ENCODE data around the gene FGF13. TPM values are rescaled to one million over a fixed set of nuclear protein-coding genes. Genes with fewer than 3 reads are reported as not detected.

FGF13 gene
- 10 to 100 TPM in 3 of 4 donors, 1 to 10 TPM in 1; 9.6 to 15.0 (median 12.6) TPM for total RNA-seq
- polyA plus RNA-seq = 1 to 10 TPM; 1.4 to 6.0 (median 3.7) TPM

- peak; percentile 68 for DNase-seq
- WGBS, 2 donors = 2 to 3% methylated on average over 60 to 62 of the region's 65 CpGs
- Histone ChIP-seq H3K27me3 (no peaks in the 10 kb centered on the region), H3K4me1 (no peaks in the 10 kb centered on the region), H3K27ac (peak within 1 kb of the TSS; percentile 68 to 76 (median 70)), H3K4me3 (peak within 1 kb of the TSS; percentile 43 to 63 (median 54)), H3K9me3 (no peaks in the 10 kb centered on the region), H3K36me3 (no peaks in the 10 kb centered on the region)
- TF ChIP-seq CTCF (IDR thresholded peaks at IDR 0.05) (peak in 2 of 4 experiments; percentile 31 to 39), EP300 (IDR thresholded peaks at IDR 0.05) (no peak)
- intact Hi-C loops (cut with DNase I) = loop anchor here (5.0 kb wide), 1 partner anchor 64 kb away; no protein-coding TSS in a partner anchor
Measured at GRCh38 chrX:138711399-138712347, at the start of gene FGF13. Gene FGF13, minus strand, starts transcription at chrX:138711717. Its CDS starts 714 bp downstream, at chrX:138711003.

GRCh38 chrX:138759217-138759943 lies 47.9 kb upstream of the FGF13 start:
- Histone ChIP-seq H3K4me3 (no peak overlapping the region), H3K9me3 (no peaks in the 10 kb centered on the region), H3K27me3 (no peaks in the 10 kb centered on the region), H3K27ac (no peak overlapping the region), H3K36me3 (no peaks in the 10 kb centered on the region), H3K4me1 (no peaks in the 10 kb centered on the region)
- intact Hi-C loops (cut with DNase I) = no loop called here
- TF ChIP-seq POLR2A (IDR thresholded peaks at IDR 0.05) = no peak
- TF ChIP-seq EP300 (IDR thresholded peaks at IDR 0.05) = no peak
- TF ChIP-seq POLR2AphosphoS5 (IDR thresholded peaks at IDR 0.05) = no peak
- no peak for TF ChIP-seq CTCF (IDR thresholded peaks at IDR 0.05)
- DNase-seq = no peak
- 76 to 80% methylated on average over 5 of the region's 5 CpGs for WGBS, 2 donors

GRCh38 chrX:138756234-138756633 lies 44.7 kb upstream of the FGF13 start:
- WGBS, 2 donors = 6 to 10% methylated on average over 2 of the region's 2 CpGs
- intact Hi-C loops (cut with DNase I) = no loop called here
- H3K4me1 ChIP-seq = no peaks in the 10 kb centered on the region
- H3K4me3 ChIP-seq = no peak overlapping the region
- no peak for TF ChIP-seq EP300 (IDR thresholded peaks at IDR 0.05)
- no peak for TF ChIP-seq CTCF (IDR thresholded peaks at IDR 0.05)
- no peak for TF ChIP-seq POLR2A (IDR thresholded peaks at IDR 0.05)
- H3K27ac ChIP-seq = no peak overlapping the region
- H3K9me3 ChIP-seq = no peaks in the 10 kb centered on the region
- H3K27me3 ChIP-seq = no peaks in the 10 kb centered on the region
- no peaks in the 10 kb centered on the region for H3K36me3 ChIP-seq
- DNase-seq = no peak

GRCh38 chrX:138754861-138755260 lies 43.3 kb upstream of the FGF13 start:
- Histone ChIP-seq H3K36me3 (no peaks in the 10 kb centered on the region), H3K4me1 (no peaks in the 10 kb centered on the region), H3K9me3 (no peaks in the 10 kb centered on the region), H3K4me3 (no peak overlapping the region), H3K27ac (no peak overlapping the region), H3K27me3 (no peaks in the 10 kb centered on the region)
- WGBS, 2 donors = 83 to 92% methylated on average over 2 of the region's 2 CpGs
- TF ChIP-seq POLR2A (IDR thresholded peaks at IDR 0.05) (no peak), POLR2AphosphoS5 (IDR thresholded peaks at IDR 0.05) (no peak), CTCF (IDR thresholded peaks at IDR 0.05) (no peak), EP300 (IDR thresholded peaks at IDR 0.05) (no peak)
- intact Hi-C loops (cut with DNase I) = no loop called here
- DNase-seq = no peak

Data from sigmoid colon (tissue), 7 donors.